Measurements from ENCODE around the gene STYX. TPM values are rescaled to one million over a fixed set of nuclear protein-coding genes. Genes with fewer than 3 reads are reported as not detected.
A peak's percentile ranks its signal among the peaks of the same experiment; 100 is the strongest.

STYX gene
- total RNA-seq, 3 donors from 2014 or later, result 15.1 to 17.7 (median 16.0) TPM

DNA sequence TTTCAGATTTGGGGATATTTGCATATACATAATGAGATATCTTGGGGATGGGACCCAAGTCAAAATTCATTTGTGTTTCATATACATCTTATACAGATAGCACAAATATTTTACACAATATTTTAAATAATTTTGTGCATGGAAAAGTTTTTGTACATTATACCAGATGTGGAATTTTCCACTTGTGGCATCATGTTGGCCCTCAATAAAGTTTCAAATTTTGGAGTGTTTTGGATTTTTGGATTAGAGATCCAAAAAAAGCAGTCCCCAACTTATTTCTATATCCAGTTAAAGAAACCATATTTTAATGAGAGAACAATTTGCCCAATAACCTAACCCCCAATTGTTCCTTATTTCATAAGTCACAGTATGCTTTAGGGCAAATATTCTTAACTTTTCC lies 56.9 kb downstream of the STYX start:
- H3K36me3 ChIP-seq, result no peaks in the 10 kb centered on the region
- no peak overlapping the region for H3K4me3 ChIP-seq
- H3K4me1 ChIP-seq, result no peaks in the 10 kb centered on the region
- intact Hi-C loops (cut with DNase I; ENCODE audit: low total_unique reads), result no loop called here
- DNase-seq (ENCODE audit: low spot score in 2 of 2), result no peak
- TF ChIP-seq POLR2A (IDR thresholded peaks at IDR 0.05) (no peak), POLR2AphosphoS5 (IDR thresholded peaks at IDR 0.05) (no peak)
- TF ChIP-seq, protein P1, sequence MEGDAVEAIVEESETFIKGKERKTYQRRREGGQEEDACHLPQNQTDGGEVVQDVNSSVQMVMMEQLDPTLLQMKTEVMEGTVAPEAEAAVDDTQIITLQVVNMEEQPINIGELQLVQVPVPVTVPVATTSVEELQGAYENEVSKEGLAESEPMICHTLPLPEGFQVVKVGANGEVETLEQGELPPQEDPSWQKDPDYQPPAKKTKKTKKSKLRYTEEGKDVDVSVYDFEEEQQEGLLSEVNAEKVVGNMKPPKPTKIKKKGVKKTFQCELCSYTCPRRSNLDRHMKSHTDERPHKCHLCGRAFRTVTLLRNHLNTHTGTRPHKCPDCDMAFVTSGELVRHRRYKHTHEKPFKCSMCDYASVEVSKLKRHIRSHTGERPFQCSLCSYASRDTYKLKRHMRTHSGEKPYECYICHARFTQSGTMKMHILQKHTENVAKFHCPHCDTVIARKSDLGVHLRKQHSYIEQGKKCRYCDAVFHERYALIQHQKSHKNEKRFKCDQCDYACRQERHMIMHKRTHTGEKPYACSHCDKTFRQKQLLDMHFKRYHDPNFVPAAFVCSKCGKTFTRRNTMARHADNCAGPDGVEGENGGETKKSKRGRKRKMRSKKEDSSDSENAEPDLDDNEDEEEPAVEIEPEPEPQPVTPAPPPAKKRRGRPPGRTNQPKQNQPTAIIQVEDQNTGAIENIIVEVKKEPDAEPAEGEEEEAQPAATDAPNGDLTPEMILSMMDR (IDR thresholded peaks at IDR 0.05), result no peak
- H3K27ac ChIP-seq, result no peak overlapping the region
- no peaks in the 10 kb centered on the region for H3K9me3 ChIP-seq
- no peaks in the 10 kb centered on the region for H3K27me3 ChIP-seq

- no peaks in the 10 kb centered on the region for H3K27me3 ChIP-seq
- no peaks in the 10 kb centered on the region for H3K9me3 ChIP-seq
- H3K36me3 ChIP-seq, result no peaks in the 10 kb centered on the region
- no peaks in the 10 kb centered on the region for H3K4me1 ChIP-seq
- intact Hi-C loops (cut with DNase I; ENCODE audit: low total_unique reads), result no loop called here
- DNase-seq (ENCODE audit: low spot score in 2 of 2), result no peak
- TF ChIP-seq POLR2AphosphoS5 (IDR thresholded peaks at IDR 0.05) (no peak), POLR2A (IDR thresholded peaks at IDR 0.05) (no peak)
- TF ChIP-seq, protein P1 (IDR thresholded peaks at IDR 0.05), result no peak
- no peak overlapping the region for H3K4me3 ChIP-seq
- H3K27ac ChIP-seq, result no peak overlapping the region
These were observed 59.2 kb downstream of the STYX start for GRCh38 chr14:52789118-52789517.

GRCh38 chr14:52790011-52790755 lies 60.2 kb downstream of the STYX start:
- no peak overlapping the region for H3K27ac ChIP-seq
- intact Hi-C loops (cut with DNase I; ENCODE audit: low total_unique reads), result no loop called here
- no peak for DNase-seq (ENCODE audit: low spot score in 2 of 2)
- TF ChIP-seq, protein P1 (IDR thresholded peaks at IDR 0.05), result no peak
- TF ChIP-seq POLR2AphosphoS5 (IDR thresholded peaks at IDR 0.05) (no peak), POLR2A (IDR thresholded peaks at IDR 0.05) (no peak)
- H3K27me3 ChIP-seq, result no peaks in the 10 kb centered on the region
- H3K36me3 ChIP-seq, result no peaks in the 10 kb centered on the region
- no peaks in the 10 kb centered on the region for H3K9me3 ChIP-seq
- peak overlapping the region; percentile 73 to 87 (median 78) for H3K4me3 ChIP-seq
- no peaks in the 10 kb centered on the region for H3K4me1 ChIP-seq

- Histone ChIP-seq H3K27me3 (no peaks in the 10 kb centered on the region), H3K4me1 (no peaks in the 10 kb centered on the region), H3K9me3 (no peaks in the 10 kb centered on the region), H3K27ac (peak overlapping the region; percentile 91 to 96), H3K4me3 (peak overlapping the region; percentile 73 to 87 (median 78)), H3K36me3 (no peaks in the 10 kb centered on the region)
- TF ChIP-seq POLR2AphosphoS5 (IDR thresholded peaks at IDR 0.05) (no peak), POLR2A (IDR thresholded peaks at IDR 0.05) (no peak)
- TF ChIP-seq, protein P1 (IDR thresholded peaks at IDR 0.05), result no peak
- no peak for DNase-seq (ENCODE audit: low spot score in 2 of 2)
- intact Hi-C loops (cut with DNase I; ENCODE audit: low total_unique reads), result no loop called here
These were observed 60.8 kb downstream of the STYX start for GRCh38 chr14:52790756-52791222.
